Heart right ventricle (tissue), 16 donors: ENCODE results near the gene NXN. TPM values are rescaled to one million over a fixed set of nuclear protein-coding genes. Genes with fewer than 3 reads are reported as not detected.
A peak's percentile ranks its signal among the peaks of the same experiment; 100 is the strongest.

Experiments
- ATAC-seq, 8 donors: fragments of 200-7000 bp; cut with Tn5 transposase; one replicate each; pipeline ENCODE4 v1.9.1; 2020; ENCODE audit warnings: mild to moderate bottlenecking in 8 of 8, moderate library complexity in 8 of 8, moderate number of reproducible peaks in 1 of 8
- DNase-seq, 2 donors: peaks; one replicate each; pipeline ENCODE4 v3.0.0-alpha.2; 2020
- H3K27ac ChIP-seq, 10 donors: fragments of 200-600 bp; sonication (generic) in 2 of 10; one replicate each; pipeline versions ENCODE4 v1.5.0 to v1.8.0; 2020 to 2022; ENCODE audit warnings: mild to moderate bottlenecking in 3 of 10
- H3K27me3 ChIP-seq, 7 donors: fragments of 200-600 bp; one replicate each; pipeline ENCODE4 v1.8.0; 2021 to 2022; ENCODE audit warnings: mild to moderate bottlenecking in 2 of 7
- H3K36me3 ChIP-seq, 9 donors: fragments of 200-600 bp; sonication (generic) in 1 of 9; one replicate each; pipeline versions ENCODE4 v1.5.0 to v1.8.0; 2020 to 2022; ENCODE audit warnings: mild to moderate bottlenecking in 2 of 9
- H3K4me1 ChIP-seq, 9 donors: fragments of 200-600 bp; sonication (generic) in 1 of 9; one replicate each; pipeline versions ENCODE4 v1.5.0 to v1.8.0; 2020 to 2022; ENCODE audit warnings: mild to moderate bottlenecking in 4 of 9
- H3K4me3 ChIP-seq, 10 donors: fragments of 200-600 bp; sonication (generic) in 2 of 10; one replicate each; pipeline versions ENCODE4 v1.5.0 to v1.8.0; 2020 to 2022; ENCODE audit warnings: mild to moderate bottlenecking in 7 of 10, moderate library complexity in 2 of 10
- H3K9me3 ChIP-seq, 11 donors: fragments of 200-600 bp in 10 of 11; sonication (generic) in 2 of 11; one replicate each; pipeline versions ENCODE4 v1.5.0 to v1.8.0; 2013 to 2022; ENCODE audit warnings: mild to moderate bottlenecking in 2 of 11, control low read depth in 1 of 11, moderate library complexity in 1 of 11
- WGBS, 2 donors: extraction: QIAGEN DNeasy Blood & Tissue Kit; methylation state at CpG; one replicate each; pipeline ENCODE4 v1.1.7; 2013; ENCODE audit warnings: inconsistent platforms in 1 of 2; 5-methylcytosine and 5-hydroxymethylcytosine counted together
- intact Hi-C, 10 donors: fragments of 100-400 bp; cut with DNase I; formaldehyde crosslinking; loops; one replicate each; pipeline versions ENCODE4 v1.11.1 to v1.14.2; 2022
- polyA plus RNA-seq, 2 donors: library from polyadenylated mRNA; stranded (reverse); fragments of 200-250 nt; gene quantifications; one replicate each; pipeline ENCODE4 v1.2.3, GENCODE V29; 2013
- total RNA-seq, 10 donors: library from RNA; stranded (reverse); fragmentation: NEBNext Ultra II Directional in 3 of 10; extraction: Animal tissue kit (Norgen Biotek cat#: 25700) in 3 of 10; gene quantifications; one replicate each; pipeline versions ENCODE4 v1.2.1 to v1.2.4, GENCODE V29; 2021 to 2023
- TF ChIP-seq, protein P1 (sequence below), 9 donors: fragments of 200-600 bp; sonication (generic) in 2 of 9; IDR thresholded peaks; one replicate each; pipeline versions ENCODE4 v1.5.0 to v1.8.0; 2021 to 2022; ENCODE audit warnings: antibody characterized with exemption in 9 of 9, mild to moderate bottlenecking in 5 of 9, moderate library complexity in 1 of 9
- donor health status: Arrhythmogenic right ventricular cardiomyopathy.
- donor health status: ischemic (EF 13 %, LVEDD 7.1; RV severe dilation, severe dysfunction).
- donor health status: healthy with polysubstance abuse.
- donor health status: DM: no; HTN: yes; CAD: no.
- donor health status: DM: no; HTN: no; CAD: no.
- donor health status: ischemic (EF 25% LVEDD 6.9; RV normal size, moderate dysfunction).
- donor health status: ischemic (EF 25% LVEDD 5.7; RV mildly dilated, moderate dysfunction).
- donor health status: healthy.
- donor health status: DM: yes; HTN: yes; CAD: no.
- donor health status: Ischemic cardiomyopathy.
- donor health status: ischemic (EF 35%, LVEDD 5.7; RV mildly dilated, moderate dysfunction).
- donor health status: nonischemic (EF 11% LVEDD 7.7; RV severe dilation, severe dysfunction).
- donor health status: DM: yes; HTN: yes; CAD: no.
- donor health status: PGD.
- donor health status: ischemic (EF 29% LVEDD 5.4; RV normal size, mild dysfunction).
- donor health status: nonischemic (EF 23%, LVEDD 6.1; RV moderate dilation, normal function).

The NXN gene
- total and polyA plus RNA-seq, 12 donors: 9.9 to 24.4 (median 15.9) TPM

DNA sequence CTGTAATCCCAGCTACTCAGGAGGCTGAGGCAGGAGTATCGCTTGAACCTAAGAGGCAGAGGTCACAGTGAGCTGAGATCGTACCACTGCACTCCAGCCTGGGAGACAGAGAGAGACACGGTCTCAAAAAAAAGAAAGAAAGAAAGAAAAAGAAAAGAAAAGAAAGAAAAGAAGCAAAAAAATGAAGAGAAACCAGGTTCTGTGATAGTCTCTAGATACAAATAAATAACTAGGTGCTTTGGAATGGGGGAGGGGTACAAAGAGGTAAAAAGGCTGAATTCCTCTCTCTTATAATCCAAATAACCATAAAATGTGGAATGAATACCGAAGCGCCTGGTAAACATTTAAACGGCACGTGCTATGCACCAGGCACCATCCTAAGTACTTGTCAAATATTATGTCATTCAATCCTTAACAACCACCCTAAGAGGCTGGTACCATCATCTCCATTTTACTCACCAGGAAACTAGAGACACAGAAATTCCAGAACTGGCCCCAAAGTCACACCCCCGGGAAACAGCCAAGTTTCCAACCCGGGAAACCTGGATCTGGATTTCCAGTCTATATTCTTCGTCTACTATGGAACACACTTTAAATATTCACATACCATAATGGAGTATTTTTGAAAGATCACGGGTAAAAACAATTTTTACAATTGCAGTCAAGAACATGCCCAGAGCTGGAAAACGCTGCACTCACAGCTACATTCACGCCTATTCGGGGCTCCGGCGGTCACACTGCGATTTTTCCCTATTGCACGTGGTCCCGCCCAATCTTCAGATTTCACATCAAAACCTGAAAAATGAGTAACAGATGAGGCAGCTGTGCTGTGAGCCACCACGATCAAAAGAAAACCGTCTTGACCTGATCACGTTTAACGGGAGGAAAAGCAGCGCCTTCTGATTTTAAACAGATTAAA lies 10.5 kb downstream of the NXN start:
- ATAC-seq (no peak), DNase-seq (no peak)
- H3K36me3 ChIP-seq: no peaks in the 10 kb centered on the region
- TF ChIP-seq, protein P1, sequence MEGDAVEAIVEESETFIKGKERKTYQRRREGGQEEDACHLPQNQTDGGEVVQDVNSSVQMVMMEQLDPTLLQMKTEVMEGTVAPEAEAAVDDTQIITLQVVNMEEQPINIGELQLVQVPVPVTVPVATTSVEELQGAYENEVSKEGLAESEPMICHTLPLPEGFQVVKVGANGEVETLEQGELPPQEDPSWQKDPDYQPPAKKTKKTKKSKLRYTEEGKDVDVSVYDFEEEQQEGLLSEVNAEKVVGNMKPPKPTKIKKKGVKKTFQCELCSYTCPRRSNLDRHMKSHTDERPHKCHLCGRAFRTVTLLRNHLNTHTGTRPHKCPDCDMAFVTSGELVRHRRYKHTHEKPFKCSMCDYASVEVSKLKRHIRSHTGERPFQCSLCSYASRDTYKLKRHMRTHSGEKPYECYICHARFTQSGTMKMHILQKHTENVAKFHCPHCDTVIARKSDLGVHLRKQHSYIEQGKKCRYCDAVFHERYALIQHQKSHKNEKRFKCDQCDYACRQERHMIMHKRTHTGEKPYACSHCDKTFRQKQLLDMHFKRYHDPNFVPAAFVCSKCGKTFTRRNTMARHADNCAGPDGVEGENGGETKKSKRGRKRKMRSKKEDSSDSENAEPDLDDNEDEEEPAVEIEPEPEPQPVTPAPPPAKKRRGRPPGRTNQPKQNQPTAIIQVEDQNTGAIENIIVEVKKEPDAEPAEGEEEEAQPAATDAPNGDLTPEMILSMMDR (IDR thresholded peaks at IDR 0.05): no peak
- no peaks in the 10 kb centered on the region for H3K9me3 ChIP-seq
- H3K27me3 ChIP-seq: peaks cover 0 to 14% (median 0%) of the 10 kb centered on the region in 7 donors
- no peak overlapping the region for H3K27ac ChIP-seq
- intact Hi-C loops: no loop called here
- H3K4me1 ChIP-seq: peaks cover 0 to 3% (median 0%) of the 10 kb centered on the region in 9 donors
- H3K4me3 ChIP-seq: no peak overlapping the region
- WGBS, 2 donors: 93 to 95% methylated on average over 24 of the region's 24 CpGs

DNA sequence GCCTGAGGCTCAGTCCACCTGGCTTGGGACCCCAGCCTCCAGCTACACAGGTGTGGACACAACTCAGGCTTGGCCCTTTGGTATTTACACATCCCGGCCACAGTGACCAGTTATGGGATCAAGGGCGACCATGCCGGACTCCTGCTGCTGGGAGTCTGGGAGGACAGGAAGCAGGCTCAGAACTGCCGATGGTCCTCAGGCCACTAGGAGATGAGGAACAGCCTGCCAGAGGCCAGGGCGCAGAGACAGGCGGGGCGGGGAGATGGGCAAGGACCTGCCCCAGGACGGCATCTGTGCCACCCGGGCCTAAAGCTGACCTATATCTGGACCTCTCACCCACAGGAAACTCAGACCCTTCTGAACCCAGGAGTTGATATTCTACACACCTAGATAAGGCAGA lies 12.5 kb downstream of the NXN start:
- Histone ChIP-seq H3K4me3 (no peak overlapping the region), H3K9me3 (no peaks in the 10 kb centered on the region), H3K27ac (no peak overlapping the region), H3K27me3 (peaks cover 0 to 14% (median 0%) of the 10 kb centered on the region in 7 donors), H3K36me3 (no peaks in the 10 kb centered on the region), H3K4me1 (peaks cover 0 to 3% (median 0%) of the 10 kb centered on the region in 9 donors)
- no peak for ATAC-seq
- TF ChIP-seq, protein P1 (IDR thresholded peaks at IDR 0.05): no peak
- intact Hi-C loops: no loop called here
- DNase-seq: no peak
- WGBS, 2 donors: 93 to 94% methylated on average over 9 of the region's 9 CpGs

DNA sequence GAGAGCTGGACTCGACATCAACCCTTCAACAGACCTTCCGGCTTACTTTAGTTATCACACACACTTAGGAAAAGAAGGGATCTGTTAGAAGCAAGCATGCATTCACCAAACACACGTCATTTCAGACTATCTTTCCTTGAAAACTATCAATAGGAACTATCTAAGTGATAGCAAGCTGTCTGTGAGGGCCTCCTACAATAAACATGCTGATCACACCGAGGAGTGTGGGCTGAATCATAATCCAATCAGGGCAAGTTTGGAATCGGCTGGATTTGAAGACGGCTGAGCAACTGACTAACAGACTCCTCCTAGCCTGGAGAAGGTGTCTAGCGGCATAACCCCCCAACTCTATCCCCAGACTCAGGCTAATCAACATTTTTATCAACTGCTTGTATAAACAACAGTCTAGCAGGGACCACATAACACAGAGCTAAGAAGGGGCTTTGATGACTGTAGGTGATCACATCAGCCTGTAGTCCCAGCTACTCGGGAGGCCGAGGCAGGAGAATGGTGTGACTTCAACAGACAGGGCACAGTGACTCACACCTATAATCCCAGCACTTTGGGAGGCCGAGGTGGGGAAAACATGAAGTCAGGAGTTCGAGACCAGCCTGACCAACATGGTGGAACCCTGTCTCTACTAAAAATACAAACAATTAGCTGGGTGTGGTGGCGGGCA lies 14.1 kb downstream of the NXN start:
- H3K27ac ChIP-seq: no peak overlapping the region

DNA sequence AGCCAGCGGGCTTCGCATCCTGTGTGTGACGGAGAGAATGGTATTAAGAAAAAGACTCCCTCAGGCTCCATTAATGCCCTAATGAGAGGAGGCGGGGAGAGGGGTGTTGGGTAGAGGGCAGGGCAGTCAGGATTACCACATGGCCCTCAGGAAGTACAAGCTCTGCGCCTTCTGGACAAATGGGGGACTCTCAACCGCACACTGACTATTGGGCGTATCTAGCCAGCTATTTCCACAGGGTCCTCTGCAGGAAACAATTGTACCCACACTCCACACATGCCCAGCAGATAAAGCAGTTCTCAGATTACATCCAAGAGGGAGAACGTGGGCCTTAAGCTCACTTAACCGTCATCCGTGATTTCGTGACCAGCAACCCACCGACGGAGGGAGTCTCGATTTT lies 14.7 kb downstream of the NXN start:
- no peaks in the 10 kb centered on the region for H3K9me3 ChIP-seq
- ATAC-seq: peak in 1 of 8 donors; percentile 39
- DNase-seq: no peak
- no peak overlapping the region for H3K4me3 ChIP-seq
- peaks cover 0 to 10% (median 0%) of the 10 kb centered on the region in 7 donors for H3K27me3 ChIP-seq
- TF ChIP-seq, protein P1 (IDR thresholded peaks at IDR 0.05): no peak
- no peaks in the 10 kb centered on the region for H3K36me3 ChIP-seq
- 59 to 71% methylated on average over 14 of the region's 14 CpGs for WGBS, 2 donors
- peaks cover 0 to 3% (median 0%) of the 10 kb centered on the region in 9 donors for H3K4me1 ChIP-seq
- intact Hi-C loops: no loop called here
- no peak overlapping the region for H3K27ac ChIP-seq

More for the DNA sequence above, 14.1 kb downstream of the NXN start:
- intact Hi-C loops: no loop called here
- H3K36me3 ChIP-seq: no peaks in the 10 kb centered on the region
- H3K27me3 ChIP-seq: peaks cover 0 to 10% (median 0%) of the 10 kb centered on the region in 7 donors
- H3K9me3 ChIP-seq: no peaks in the 10 kb centered on the region
- H3K4me3 ChIP-seq: no peak overlapping the region
- H3K4me1 ChIP-seq: peaks cover 0 to 3% (median 0%) of the 10 kb centered on the region in 9 donors
- ATAC-seq: no peak
- TF ChIP-seq, protein P1 (IDR thresholded peaks at IDR 0.05): no peak
- DNase-seq: no peak
- WGBS, 2 donors: 76 to 78% methylated on average over 12 of the region's 12 CpGs
